Heart left ventricle (tissue), 16 donors: Measurements from ENCODE around the gene ARL10. TPM values are rescaled to one million over a fixed set of nuclear protein-coding genes. Genes with fewer than 3 reads are reported as not detected.

Experiments used
- ATAC-seq, 4 donors: fragments of 200-7000 bp; cut with Tn5 transposase; one replicate each; pipeline ENCODE4 v1.9.1; 2020 to 2022; ENCODE audit warnings: moderate library complexity in 4 of 4, mild to moderate bottlenecking in 3 of 4, moderate number of reproducible peaks in 1 of 4
- DNase-seq, 5 donors: peaks; one replicate each; pipeline ENCODE4 v3.0.0-alpha.2; 2020
- H3K27ac ChIP-seq, 12 donors: fragments of 200-600 bp; sonication (generic) in 4 of 12; one replicate each; pipeline versions ENCODE4 v1.5.0 to v1.8.0; 2016 to 2022; ENCODE audit warnings: mild to moderate bottlenecking in 2 of 12
- H3K27me3 ChIP-seq, 9 donors: fragments of 200-600 bp; sonication (generic) in 2 of 9; one replicate each; pipeline versions ENCODE4 v1.5.1 to v1.8.0; 2016 to 2022; ENCODE audit warnings: mild to moderate bottlenecking in 3 of 9
- H3K36me3 ChIP-seq, 9 donors: fragments of 200-600 bp; sonication (generic) in 2 of 9; one replicate each; pipeline versions ENCODE4 v1.5.0 to v1.8.0; 2018 to 2022; ENCODE audit warnings: mild to moderate bottlenecking in 2 of 9
- H3K4me1 ChIP-seq, 12 donors: fragments of 200-600 bp; sonication (generic) in 4 of 12; one replicate each; pipeline versions ENCODE4 v1.5.0 to v1.8.0; 2016 to 2022; ENCODE audit warnings: mild to moderate bottlenecking in 3 of 12
- H3K4me3 ChIP-seq, 12 donors: fragments of 200-600 bp; sonication (generic) in 4 of 12; one replicate each; pipeline versions ENCODE4 v1.5.0 to v1.8.0; 2017 to 2022; ENCODE audit warnings: mild to moderate bottlenecking in 9 of 12, moderate library complexity in 4 of 12
- H3K9me3 ChIP-seq, 12 donors: fragments of 200-600 bp; sonication (generic) in 4 of 12; one replicate each; pipeline versions ENCODE4 v1.5.0 to v1.8.0; 2016 to 2022; ENCODE audit warnings: mild to moderate bottlenecking in 1 of 12
- CTCF ChIP-seq, 12 donors: fragments of 200-600 bp; sonication (generic) in 4 of 12; IDR thresholded peaks; one replicate each; pipeline versions ENCODE4 v1.5.0 to v1.8.0; 2018 to 2022; ENCODE audit warnings: antibody characterized with exemption in 12 of 12, mild to moderate bottlenecking in 5 of 12
- POLR2A ChIP-seq, 2 donors: fragments of 450-650 bp; IDR thresholded peaks; one replicate each; pipeline ENCODE4 v1.6.1; 2017; ENCODE audit warnings: antibody characterized with exemption in 2 of 2, mild to moderate bottlenecking in 2 of 2, moderate library complexity in 2 of 2
- WGBS, 4 donors: extraction: QIAGEN DNeasy Blood & Tissue Kit in 2 of 4; methylation state at CpG; one replicate each; pipeline versions ENCODE4 v1.1.5 to v1.1.7; 2013 to 2018; 5-methylcytosine and 5-hydroxymethylcytosine counted together
- intact Hi-C, 10 donors: fragments of 100-400 bp; cut with DNase I; formaldehyde crosslinking; loops; one replicate each; pipeline versions ENCODE4 v1.11.1 to v1.14.2; 2022
- polyA plus RNA-seq, 2 donors: library from polyadenylated mRNA; stranded (reverse); fragments of 200-250 nt; gene quantifications; one replicate each; pipeline ENCODE4 v1.2.3, GENCODE V29; 2013
- total RNA-seq, 9 donors: library from RNA; depleted of rRNA in 2 of 9; stranded (reverse); fragments of >200 nt in 2 of 9; fragmentation: NEBNext Ultra II Directional in 3 of 9; extraction: Animal tissue kit (Norgen Biotek cat#: 25700) in 3 of 9; gene quantifications; one replicate each; pipeline versions ENCODE4 v1.1.0 to v1.2.4, GENCODE V29; 2016 to 2023
- donor health status: ischemic (EF 13 %, LVEDD 7.1; RV severe dilation, severe dysfunction).
- donor health status: healthy with polysubstance abuse.
- donor health status: DM: no; HTN: yes; CAD: no.
- donor health status: DM: no; HTN: no; CAD: no.
- donor health status: ischemic (EF 25% LVEDD 6.9; RV normal size, moderate dysfunction).
- donor health status: ischemic (EF 25% LVEDD 5.7; RV mildly dilated, moderate dysfunction).
- donor health status: healthy.
- donor health status: DM: yes; HTN: yes; CAD: no.
- donor health status: ischemic (EF 35%, LVEDD 5.7; RV mildly dilated, moderate dysfunction).
- donor health status: nonischemic (EF 11% LVEDD 7.7; RV severe dilation, severe dysfunction).
- donor health status: DM: yes; HTN: yes; CAD: no.
- donor health status: PGD.
- donor health status: ischemic (EF 29% LVEDD 5.4; RV normal size, mild dysfunction).
- donor health status: nonischemic (EF 23%, LVEDD 6.1; RV moderate dilation, normal function).

ARL10 gene
- total and polyA plus RNA-seq, 11 donors = 1.5 to 8.1 (median 5.4) TPM

- peaks cover 0 to 25% (median 22%) of the 10 kb centered on the region in 9 donors for H3K36me3 ChIP-seq
- H3K27me3 ChIP-seq = no peaks in the 10 kb centered on the region
- 71 to 79% (median 77%) methylated on average over 8 of the region's 8 CpGs for WGBS, 4 donors
- H3K4me1 ChIP-seq = peaks cover 0 to 40% (median 22%) of the 10 kb centered on the region in 12 donors
- peak overlapping the region in 11 of 12 donors; percentile 28 to 91 (median 86) for H3K27ac ChIP-seq
- H3K9me3 ChIP-seq = no peaks in the 10 kb centered on the region
- DNase-seq (no peak), ATAC-seq (no peak)
- intact Hi-C loops = loop anchor here in 5 of 10 donors (1.0 to 10.0 kb wide), 7 partner anchors 26 to 283 kb away; partner anchors contain the start of genes HIGD2A (in 2 of the 5), NOP16 (in 2 of the 5), CLTB (in 1 of the 5) and FAF2 (in 1 of the 5)
- TF ChIP-seq POLR2A (IDR thresholded peaks at IDR 0.05) (no peak), CTCF (IDR thresholded peaks at IDR 0.05) (no peak)
- H3K4me3 ChIP-seq = peak overlapping the region in 11 of 12 donors; percentile 76 to 100 (median 89)
Measured at GRCh38 chr5:176362233-176362490, 3.1 kb upstream of the ARL10 start.

- TF ChIP-seq POLR2A (IDR thresholded peaks at IDR 0.05) = no peak
- no peak for TF ChIP-seq CTCF (IDR thresholded peaks at IDR 0.05)
- Histone ChIP-seq H3K9me3 (no peaks in the 10 kb centered on the region), H3K36me3 (peaks cover 0 to 25% (median 17%) of the 10 kb centered on the region in 9 donors), H3K27me3 (no peaks in the 10 kb centered on the region), H3K4me3 (peak overlapping the region; percentile 38 to 96 (median 82)), H3K4me1 (peaks cover 0 to 34% (median 19%) of the 10 kb centered on the region in 12 donors), H3K27ac (peak overlapping the region in 11 of 12 donors; percentile 47 to 89 (median 80))
- intact Hi-C loops = loop anchor here in 4 of 10 donors (5.0 to 10.0 kb wide), 5 partner anchors 32 to 280 kb away; partner anchors contain the start of genes CLTB (in 2 of the 4), FAF2 (in 1 of the 4), RNF44 (in 1 of the 4) and TSPAN17 (in 1 of the 4)
- DNase-seq = no peak
- 26 to 46% (median 30%) methylated on average over 18 to 28 of the region's 28 CpGs for WGBS, 4 donors
- no peak for ATAC-seq
Measured at GRCh38 chr5:176364765-176365350, 429 bp upstream of the ARL10 start.

DNA sequence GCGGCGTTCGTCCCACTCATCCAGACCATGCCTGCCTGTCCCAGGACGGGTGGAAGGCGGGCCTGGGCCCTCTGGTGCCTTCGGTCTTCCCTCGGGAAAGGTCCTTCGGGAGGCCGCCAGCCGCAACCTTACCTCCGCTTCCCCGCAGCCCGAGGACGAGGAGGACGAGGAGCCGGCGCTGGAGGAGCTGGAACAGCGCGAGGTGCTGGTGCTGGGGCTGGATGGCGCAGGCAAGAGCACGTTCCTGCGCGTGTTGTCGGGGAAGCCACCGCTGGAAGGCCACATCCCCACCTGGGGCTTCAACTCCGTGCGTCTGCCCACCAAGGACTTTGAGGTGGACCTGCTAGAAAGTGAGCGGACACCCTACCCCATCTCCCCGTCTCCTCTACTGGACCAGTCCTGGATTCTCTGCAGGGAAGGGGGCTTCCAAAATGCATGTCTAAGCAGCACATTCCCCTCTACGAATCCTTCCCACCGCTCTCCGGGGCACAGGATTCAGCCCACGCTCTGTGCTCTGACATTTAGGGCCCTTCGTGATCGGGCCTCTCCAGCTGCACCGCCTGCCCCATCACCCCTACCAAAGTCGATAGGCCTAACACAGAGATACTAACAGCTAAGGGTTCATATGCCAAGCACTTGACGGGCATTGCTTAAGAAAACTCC, 1.1 kb downstream of the ARL10 start:
- peak overlapping the region; percentile 38 to 96 (median 82) for H3K4me3 ChIP-seq

More for the DNA sequence above, 1.1 kb downstream of the ARL10 start:
- intact Hi-C loops = loop anchor here in 3 of 10 donors (5.0 to 10.0 kb wide), 3 partner anchors 51 to 278 kb away; partner anchors contain the start of genes CLTB (in 1 of the 3), RNF44 (in 1 of the 3) and TSPAN17 (in 1 of the 3)
- no peak for TF ChIP-seq POLR2A (IDR thresholded peaks at IDR 0.05)
- no peak for TF ChIP-seq CTCF (IDR thresholded peaks at IDR 0.05)
- Histone ChIP-seq H3K36me3 (peaks cover 0 to 39% (median 23%) of the 10 kb centered on the region in 9 donors), H3K27ac (peak overlapping the region in 10 of 12 donors; percentile 47 to 89 (median 80)), H3K4me1 (peaks cover 0 to 34% (median 15%) of the 10 kb centered on the region in 12 donors), H3K9me3 (no peaks in the 10 kb centered on the region), H3K27me3 (no peaks in the 10 kb centered on the region)
- peak in 2 of 5 donors; percentile 31 to 69 for DNase-seq
- 45 to 57% (median 47%) methylated on average over 30 to 38 of the region's 38 CpGs for WGBS, 4 donors
- ATAC-seq = no peak
